ENCODE data around the gene SHROOM4. TPM values are rescaled to one million over a fixed set of nuclear protein-coding genes. Genes with fewer than 3 reads are reported as not detected.
A peak's percentile ranks its signal among the peaks of the same experiment; 100 is the strongest.

Gene SHROOM4
- total RNA-seq, 4 donors from 2014 or later, result 2.2 to 6.0 (median 4.1) TPM

GRCh38 chrX:50586407-50586806 lies 227.6 kb downstream of the SHROOM4 start:
- no peak overlapping the region for H3K4me3 ChIP-seq (ENCODE audit: low read depth, poor library complexity, severe bottlenecking)
- intact Hi-C loops (cut with DNase I; ENCODE audit: low total_unique reads), result no loop called here
- DNase-seq (ENCODE audit: low spot score in 2 of 2), result no peak
- TF ChIP-seq POLR2A (IDR thresholded peaks at IDR 0.05), result no peak

GRCh38 chrX:50581405-50581804 lies 232.6 kb downstream of the SHROOM4 start:
- intact Hi-C loops (cut with DNase I; ENCODE audit: low total_unique reads), result no loop called here
- DNase-seq (ENCODE audit: low spot score in 2 of 2), result no peak
- no peak overlapping the region for H3K4me3 ChIP-seq (ENCODE audit: low read depth, poor library complexity, severe bottlenecking)
- 50 to 71% methylated on average over 1 of the region's 1 CpG for WGBS, 2 donors
- TF ChIP-seq CTCF (IDR thresholded peaks at IDR 0.05) (no peak), POLR2A (IDR thresholded peaks at IDR 0.05) (no peak)

GRCh38 chrX:50579955-50580354 lies 234.0 kb downstream of the SHROOM4 start:
- intact Hi-C loops (cut with DNase I; ENCODE audit: low total_unique reads), result no loop called here
- DNase-seq (ENCODE audit: low spot score in 2 of 2), result peak in 1 of 2 donors; percentile 16
- 3 to 14% methylated on average over 2 of the region's 2 CpGs for WGBS, 2 donors
- no peak for TF ChIP-seq POLR2A (IDR thresholded peaks at IDR 0.05)
- no peak for TF ChIP-seq CTCF (IDR thresholded peaks at IDR 0.05)
- no peak overlapping the region for H3K4me3 ChIP-seq (ENCODE audit: low read depth, poor library complexity, severe bottlenecking)

- H3K4me3 ChIP-seq (ENCODE audit: low read depth, poor library complexity, severe bottlenecking), result no peak overlapping the region
- DNase-seq (ENCODE audit: low spot score in 2 of 2), result no peak
- intact Hi-C loops (cut with DNase I; ENCODE audit: low total_unique reads), result no loop called here
- 74 to 81% methylated on average over 1 of the region's 1 CpG for WGBS, 2 donors
- TF ChIP-seq CTCF (IDR thresholded peaks at IDR 0.05), result no peak
- TF ChIP-seq POLR2A (IDR thresholded peaks at IDR 0.05), result no peak
Measured at GRCh38 chrX:50577326-50577725, 236.7 kb downstream of the SHROOM4 start.

DNA sequence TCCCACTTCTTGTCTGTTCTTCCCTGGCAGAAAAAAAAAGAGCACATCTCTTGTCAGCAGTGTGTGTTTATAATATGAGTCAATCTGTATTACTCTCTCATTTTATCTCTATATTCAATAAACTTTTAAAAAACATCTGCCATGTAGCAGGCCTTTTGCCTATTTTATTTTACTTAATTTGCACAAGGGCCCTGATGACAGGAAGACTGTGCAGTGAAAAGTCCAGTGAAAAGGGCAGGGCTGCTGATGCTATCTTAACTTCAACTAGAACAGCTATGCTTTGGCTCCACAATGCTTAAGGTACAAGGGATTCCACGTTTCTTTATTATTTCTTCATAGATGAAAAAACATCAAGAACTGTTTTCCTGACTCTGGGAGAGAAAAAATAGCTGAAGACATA lies 246.4 kb downstream of the SHROOM4 start:
- intact Hi-C loops (cut with DNase I; ENCODE audit: low total_unique reads), result no loop called here
- no peak for DNase-seq (ENCODE audit: low spot score in 2 of 2)
- TF ChIP-seq CTCF (IDR thresholded peaks at IDR 0.05) (no peak), POLR2A (IDR thresholded peaks at IDR 0.05) (no peak)
- 25 to 35% methylated on average over 1 of the region's 1 CpG for WGBS, 2 donors
- H3K4me3 ChIP-seq (ENCODE audit: low read depth, poor library complexity, severe bottlenecking), result no peak overlapping the region

DNA sequence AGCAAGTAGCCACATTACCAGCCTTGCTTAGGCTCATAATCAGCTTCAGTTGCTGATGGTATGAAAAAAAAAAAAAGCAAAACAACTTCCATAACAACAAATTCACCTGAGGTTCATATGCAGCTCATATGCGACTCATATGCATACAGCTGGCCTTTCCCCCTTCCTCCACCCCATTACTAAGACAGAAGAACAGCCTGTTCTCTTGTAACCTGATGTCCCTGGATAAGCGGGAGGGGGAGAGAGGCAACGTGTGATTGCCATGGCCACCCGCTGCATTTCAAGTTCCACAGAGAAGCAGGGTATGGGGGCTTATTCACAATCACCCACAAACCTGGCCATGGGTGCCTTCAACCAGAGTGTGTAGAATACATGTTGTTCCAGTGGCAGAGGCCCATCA lies 248.3 kb downstream of the SHROOM4 start:
- DNase-seq (ENCODE audit: low spot score in 2 of 2), result no peak
- intact Hi-C loops (cut with DNase I; ENCODE audit: low total_unique reads), result no loop called here
- 56 to 68% methylated on average over 4 of the region's 4 CpGs for WGBS, 2 donors

More for the DNA sequence above, 248.3 kb downstream of the SHROOM4 start:
- H3K4me3 ChIP-seq (ENCODE audit: low read depth, poor library complexity, severe bottlenecking), result no peak overlapping the region
- no peak for TF ChIP-seq POLR2A (IDR thresholded peaks at IDR 0.05)
- TF ChIP-seq CTCF (IDR thresholded peaks at IDR 0.05), result no peak

Other genes with a start within 250 kb of the SHROOM4 start
- gene BMP15, start 96.5 kb upstream of the SHROOM4 start, total RNA-seq, result not detected

Measured in lower leg skin (tissue), 4 donors.